GM18519 (cell line): ENCODE measurements around the gene OPN1MW3.
"Not testable (repeated sequence)": the region's sequence is repeated elsewhere in the genome, so short reads cannot be mapped to it uniquely, and the experiment has no call there.

Source experiments
- ATAC-seq: cut with Tn5 transposase; IDR thresholded peaks from one replicate; pipeline ENCODE4 v1.9.1; 2021; ENCODE audit warnings: mild to moderate bottlenecking, moderate library complexity; ENCODE audit not compliant: unreplicated experiment, low FRiP score

The OPN1MW3 gene

DNA sequence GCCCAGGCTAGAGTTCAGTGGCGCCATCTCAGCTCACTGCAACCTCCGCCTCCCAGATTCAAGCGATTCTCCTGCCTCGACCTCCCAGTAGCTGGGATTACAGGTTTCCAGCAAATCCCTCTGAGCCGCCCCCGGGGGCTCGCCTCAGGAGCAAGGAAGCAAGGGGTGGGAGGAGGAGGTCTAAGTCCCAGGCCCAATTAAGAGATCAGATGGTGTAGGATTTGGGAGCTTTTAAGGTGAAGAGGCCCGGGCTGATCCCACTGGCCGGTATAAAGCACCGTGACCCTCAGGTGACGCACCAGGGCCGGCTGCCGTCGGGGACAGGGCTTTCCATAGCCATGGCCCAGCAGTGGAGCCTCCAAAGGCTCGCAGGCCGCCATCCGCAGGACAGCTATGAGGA is at the start of gene OPN1MW3:
Gene OPN1MW3, plus strand, starts transcription at position 301 of the 400 bp plus-strand sequence. Its CDS starts 38 bp downstream, at position 339.
- ATAC-seq = not testable (repeated sequence)

DNA sequence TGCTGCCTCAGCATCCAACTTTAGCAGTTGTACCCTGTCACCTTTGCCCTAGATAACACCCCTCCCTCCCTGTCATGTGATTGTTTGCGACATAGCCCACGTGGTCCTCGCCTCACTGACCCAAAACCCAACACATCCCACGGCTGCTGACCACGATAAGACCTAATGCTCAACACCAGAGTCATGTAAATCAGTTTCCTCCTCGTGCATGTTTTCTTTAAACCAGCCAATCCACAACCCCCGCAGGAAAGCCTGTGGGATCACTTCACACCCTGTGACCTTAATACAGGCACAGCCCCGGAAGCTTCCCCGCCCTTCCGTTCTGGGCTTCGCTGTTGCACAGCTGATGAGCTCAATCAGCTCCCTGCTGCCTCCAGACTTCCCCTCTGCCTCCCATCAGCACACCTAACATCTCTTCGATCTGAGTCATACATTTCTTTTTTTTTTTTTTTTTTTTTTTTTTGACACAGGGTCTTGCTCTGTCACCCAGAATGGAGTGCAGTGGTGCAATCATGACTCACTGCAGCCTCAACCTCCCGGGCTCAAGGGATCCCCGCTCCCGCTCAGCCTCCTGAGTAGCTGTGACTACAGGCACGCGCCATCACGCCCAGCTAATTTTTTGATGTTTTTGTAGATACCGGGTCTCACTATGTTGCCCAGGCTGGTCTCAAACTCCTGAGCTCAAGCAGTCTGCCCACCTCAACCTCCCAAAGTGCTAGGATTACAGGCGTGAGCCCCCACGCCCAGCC is 47.5 kb upstream of the OPN1MW3 start:
- ATAC-seq = not testable (repeated sequence)

DNA sequence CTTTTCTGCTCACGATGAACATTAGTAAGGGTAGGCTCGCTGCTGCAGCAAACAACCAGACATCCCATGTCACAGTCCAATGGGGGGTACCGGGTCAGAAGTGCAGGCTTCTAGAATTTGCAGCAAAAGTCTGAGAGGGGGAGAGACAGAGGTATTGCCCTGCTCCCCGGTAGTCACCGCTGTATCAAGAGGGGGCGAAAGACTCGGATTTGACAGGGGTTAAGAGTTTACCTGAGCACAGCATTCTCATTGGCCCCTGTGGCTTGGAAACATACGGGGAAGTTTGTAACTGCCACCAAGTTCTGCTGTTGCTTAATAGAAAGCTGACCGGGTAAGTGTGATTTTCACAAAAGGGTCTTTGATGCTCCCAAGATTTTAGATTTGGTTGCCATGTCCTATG is 46.3 kb upstream of the OPN1MW3 start:
- not testable (repeated sequence) for ATAC-seq

DNA sequence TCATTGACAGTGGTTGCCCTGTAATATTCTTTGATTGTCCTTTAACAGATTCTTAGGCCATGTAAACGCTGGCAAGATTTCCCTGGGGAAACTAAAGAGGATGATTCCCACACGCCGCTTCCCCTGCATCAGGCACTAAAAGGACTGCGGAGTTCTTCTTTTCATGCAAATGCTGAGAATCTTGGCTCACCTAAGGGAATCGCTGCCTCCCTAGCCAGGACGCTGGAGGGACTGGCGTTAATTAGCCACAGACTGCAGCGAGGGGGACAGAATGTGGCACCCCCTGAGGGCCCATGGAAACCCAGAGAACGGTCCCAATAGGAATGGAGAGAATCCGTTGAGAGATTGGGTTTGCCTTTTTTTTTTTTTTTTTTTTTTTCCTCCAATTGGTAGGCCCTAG is 45.9 kb upstream of the OPN1MW3 start:
- not testable (repeated sequence) for ATAC-seq

DNA sequence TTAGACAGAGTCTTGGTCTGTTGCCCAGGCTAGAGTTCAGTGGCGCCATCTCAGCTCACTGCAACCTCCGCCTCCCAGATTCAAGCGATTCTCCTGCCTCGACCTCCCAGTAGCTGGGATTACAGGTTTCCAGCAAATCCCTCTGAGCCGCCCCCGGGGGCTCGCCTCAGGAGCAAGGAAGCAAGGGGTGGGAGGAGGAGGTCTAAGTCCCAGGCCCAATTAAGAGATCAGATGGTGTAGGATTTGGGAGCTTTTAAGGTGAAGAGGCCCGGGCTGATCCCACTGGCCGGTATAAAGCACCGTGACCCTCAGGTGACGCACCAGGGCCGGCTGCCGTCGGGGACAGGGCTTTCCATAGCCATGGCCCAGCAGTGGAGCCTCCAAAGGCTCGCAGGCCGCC is 37.9 kb upstream of the OPN1MW3 start, which contains the start of gene OPN1MW2:
Gene OPN1MW2, plus strand, starts transcription at position 301 of the 400 bp plus-strand sequence. Its CDS starts 60 bp downstream, at position 361.
- ATAC-seq = not testable (repeated sequence)

DNA sequence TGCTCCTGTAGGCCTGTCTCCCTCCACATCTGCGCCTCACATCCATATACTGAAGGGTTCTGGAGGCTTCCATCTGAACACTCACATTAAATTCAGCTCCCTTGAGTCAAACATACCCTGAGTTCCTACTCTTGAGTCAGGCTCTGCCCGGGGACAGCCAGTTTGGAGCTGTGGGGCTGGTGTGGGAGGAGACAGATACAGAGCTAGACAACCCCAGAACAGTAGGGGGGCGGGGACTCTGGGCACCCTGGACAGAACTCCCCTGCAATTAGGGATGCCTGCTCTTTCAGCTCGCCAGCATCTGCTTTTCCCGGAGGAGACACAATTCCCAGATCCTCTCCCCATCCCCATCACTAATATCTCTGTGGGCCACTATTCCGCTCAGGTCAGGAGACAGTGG is 32.1 kb upstream of the OPN1MW3 start:
- not testable (repeated sequence) for ATAC-seq

DNA sequence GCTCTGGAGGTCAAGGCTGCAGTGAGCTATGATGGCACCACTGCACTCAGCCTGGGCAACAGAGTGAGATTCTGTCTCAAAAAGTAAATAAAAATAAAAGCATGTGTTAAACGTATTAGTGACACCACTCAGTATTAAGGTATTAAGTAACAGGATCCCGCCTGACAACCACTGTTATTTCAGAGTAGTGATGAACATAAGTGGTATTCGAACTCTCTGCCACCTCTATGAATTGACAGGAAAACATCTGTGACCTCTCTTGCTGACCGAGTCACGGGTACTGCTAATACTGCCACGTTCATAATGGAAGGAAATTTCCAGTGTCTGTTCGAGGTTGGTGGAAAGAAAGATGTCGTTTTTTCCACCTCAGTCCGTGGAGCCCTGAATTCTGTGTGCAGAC is 30.7 kb upstream of the OPN1MW3 start:
- ATAC-seq = not testable (repeated sequence)

DNA sequence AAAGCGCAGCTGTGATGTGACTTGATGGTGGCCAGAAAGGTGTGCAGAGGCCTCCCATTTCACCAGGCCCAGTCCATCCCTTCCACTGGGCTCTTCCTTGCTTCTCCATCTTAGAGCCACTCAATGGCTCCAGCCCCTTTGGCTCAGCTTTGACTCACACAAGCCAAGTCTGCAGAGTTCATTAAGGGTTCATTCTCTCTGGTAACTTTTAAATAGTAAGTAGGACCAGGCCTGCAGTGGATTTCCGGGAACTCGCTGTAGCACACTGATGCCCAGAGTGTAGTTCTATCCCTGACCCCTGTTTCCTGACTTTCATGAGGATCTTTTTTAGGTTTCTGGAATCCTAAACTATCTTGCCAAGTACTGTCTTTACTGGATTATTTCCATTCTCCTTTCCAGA is 25.9 kb upstream of the OPN1MW3 start:
- not testable (repeated sequence) for ATAC-seq

DNA sequence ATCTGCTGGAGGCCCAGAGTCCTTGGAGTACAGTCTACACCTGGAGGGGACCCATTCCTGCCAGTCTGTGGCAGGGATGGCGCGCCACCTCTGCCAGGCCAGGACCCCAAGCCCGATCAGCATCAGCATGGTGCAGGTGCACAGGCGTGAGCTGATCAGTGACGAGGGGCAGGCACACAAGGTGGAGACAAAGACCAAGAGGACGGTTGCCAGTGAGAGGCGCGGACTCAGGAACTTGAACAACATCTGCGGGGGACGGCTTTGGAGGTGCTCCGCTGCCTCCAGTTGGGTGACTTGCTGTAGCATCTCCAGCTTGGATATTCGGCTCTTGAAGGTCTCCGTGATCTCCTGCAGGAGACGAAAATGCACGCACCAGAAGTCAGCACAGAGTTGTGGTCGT is 23.8 kb upstream of the OPN1MW3 start:
- ATAC-seq = not testable (repeated sequence)

DNA sequence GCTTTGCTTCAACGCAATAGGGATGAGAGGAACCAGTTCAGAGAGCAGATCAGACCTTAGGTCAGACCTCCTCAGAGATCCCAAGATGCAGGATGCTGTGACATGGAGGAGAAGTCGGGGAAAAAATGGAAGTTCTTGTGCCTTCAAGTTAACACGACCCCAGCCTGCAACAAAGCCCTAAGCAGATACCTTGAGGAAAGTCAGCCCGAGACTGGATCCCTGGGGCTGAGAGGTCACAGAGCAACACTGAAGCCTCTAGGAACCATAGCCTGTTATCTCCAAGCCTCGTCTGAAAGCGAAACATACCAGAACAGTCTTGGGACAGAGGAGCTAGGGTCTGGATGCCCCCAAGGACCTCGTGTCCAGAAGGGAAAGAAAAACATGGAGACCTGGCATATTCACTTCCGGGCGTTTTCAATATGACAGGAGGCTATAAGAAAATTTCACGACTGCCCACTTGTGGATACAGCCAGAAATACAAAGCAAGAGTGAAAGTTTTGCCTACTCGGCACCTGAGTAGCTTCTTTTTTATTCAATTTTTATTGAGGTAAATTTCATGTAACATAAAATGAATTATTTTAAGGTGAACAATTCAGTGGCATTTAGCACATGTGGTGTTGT is 18.3 kb upstream of the OPN1MW3 start:
- not testable (repeated sequence) for ATAC-seq

DNA sequence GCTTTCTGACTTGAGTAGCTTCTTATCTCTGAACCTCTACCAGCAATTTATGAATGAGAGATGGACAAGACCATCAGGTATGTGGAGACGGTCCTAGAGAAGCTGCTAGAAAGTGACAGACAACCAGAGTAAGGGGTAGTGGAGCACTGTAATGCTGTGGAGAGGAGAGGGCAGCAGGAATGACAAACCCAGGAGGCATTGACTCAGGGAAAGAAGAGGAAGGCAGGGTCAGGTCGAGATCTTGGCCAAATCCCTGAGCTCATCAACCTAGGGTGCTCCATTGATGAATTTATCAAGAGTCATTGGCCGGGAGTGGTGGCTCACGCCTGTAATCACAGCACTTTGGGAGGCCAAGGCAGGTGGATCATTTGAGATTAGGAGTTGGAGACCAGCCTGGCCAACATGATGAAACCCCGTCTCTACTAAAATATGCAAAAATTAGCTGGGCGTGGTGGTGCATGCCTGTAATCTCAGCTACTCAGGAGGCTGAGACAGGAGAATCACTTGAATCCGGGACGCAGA is 17.3 kb upstream of the OPN1MW3 start:
- ATAC-seq = not testable (repeated sequence)

DNA sequence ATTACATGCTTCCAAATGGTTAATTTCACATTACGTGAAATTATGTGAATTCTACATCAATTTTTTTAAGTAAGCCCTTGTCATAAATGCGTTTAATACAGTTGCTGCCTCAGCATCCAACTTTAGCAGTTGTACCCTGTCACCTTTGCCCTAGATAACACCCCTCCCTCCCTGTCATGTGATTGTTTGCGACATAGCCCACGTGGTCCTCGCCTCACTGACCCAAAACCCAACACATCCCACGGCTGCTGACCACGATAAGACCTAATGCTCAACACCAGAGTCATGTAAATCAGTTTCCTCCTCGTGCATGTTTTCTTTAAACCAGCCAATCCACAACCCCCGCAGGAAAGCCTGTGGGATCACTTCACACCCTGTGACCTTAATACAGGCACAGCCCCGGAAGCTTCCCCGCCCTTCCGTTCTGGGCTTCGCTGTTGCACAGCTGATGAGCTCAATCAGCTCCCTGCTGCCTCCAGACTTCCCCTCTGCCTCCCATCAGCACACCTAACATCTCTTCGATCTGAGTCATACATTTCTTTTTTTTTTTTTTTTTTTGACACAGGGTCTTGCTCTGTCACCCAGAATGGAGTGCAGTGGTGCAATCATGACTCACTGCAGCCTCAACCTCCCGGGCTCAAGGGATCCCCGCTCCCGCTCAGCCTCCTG is 9.9 kb upstream of the OPN1MW3 start:
- ATAC-seq = not testable (repeated sequence)

DNA sequence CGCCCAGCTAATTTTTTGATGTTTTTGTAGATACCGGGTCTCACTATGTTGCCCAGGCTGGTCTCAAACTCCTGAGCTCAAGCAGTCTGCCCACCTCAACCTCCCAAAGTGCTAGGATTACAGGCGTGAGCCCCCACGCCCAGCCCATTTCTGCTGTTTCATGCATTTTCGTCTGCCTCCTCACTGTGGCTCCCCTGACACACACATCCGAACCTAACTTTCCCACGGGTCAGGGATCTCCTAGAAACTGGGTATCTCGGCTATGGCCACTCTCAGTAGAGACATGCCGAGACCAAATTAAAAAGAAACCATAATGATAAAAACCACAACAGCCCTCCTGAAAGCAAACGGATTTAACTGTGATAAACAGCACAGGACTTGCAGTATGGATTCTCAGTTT is 9.3 kb upstream of the OPN1MW3 start:
- not testable (repeated sequence) for ATAC-seq

DNA sequence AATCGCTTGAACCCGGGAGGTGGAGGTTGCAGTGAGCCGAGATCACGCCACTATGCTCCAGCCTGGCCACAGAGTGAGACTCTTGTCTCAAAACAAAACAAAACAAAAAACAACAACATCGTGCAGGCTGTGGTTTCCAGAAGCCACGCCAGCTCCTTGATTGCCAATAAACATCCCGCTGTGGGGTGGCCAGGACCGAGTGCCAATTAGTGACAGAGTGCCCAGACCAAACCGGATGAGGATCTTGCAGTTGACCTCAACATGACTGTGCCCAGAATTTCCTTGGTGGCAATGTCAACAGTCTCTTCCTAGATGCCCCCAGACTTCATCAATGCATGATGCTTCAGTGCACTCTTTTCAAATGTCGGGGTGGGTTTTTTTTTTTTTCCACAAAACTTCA is 1.3 kb downstream of the OPN1MW3 start:
- not testable (repeated sequence) for ATAC-seq

DNA sequence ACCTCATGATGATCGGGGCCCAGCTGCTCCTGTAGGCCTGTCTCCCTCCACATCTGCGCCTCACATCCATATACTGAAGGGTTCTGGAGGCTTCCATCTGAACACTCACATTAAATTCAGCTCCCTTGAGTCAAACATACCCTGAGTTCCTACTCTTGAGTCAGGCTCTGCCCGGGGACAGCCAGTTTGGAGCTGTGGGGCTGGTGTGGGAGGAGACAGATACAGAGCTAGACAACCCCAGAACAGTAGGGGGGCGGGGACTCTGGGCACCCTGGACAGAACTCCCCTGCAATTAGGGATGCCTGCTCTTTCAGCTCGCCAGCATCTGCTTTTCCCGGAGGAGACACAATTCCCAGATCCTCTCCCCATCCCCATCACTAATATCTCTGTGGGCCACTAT is 5.7 kb downstream of the OPN1MW3 start:
- ATAC-seq = not testable (repeated sequence)

DNA sequence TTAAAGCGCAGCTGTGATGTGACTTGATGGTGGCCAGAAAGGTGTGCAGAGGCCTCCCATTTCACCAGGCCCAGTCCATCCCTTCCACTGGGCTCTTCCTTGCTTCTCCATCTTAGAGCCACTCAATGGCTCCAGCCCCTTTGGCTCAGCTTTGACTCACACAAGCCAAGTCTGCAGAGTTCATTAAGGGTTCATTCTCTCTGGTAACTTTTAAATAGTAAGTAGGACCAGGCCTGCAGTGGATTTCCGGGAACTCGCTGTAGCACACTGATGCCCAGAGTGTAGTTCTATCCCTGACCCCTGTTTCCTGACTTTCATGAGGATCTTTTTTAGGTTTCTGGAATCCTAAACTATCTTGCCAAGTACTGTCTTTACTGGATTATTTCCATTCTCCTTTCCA is 11.9 kb downstream of the OPN1MW3 start:
- ATAC-seq = not testable (repeated sequence)

DNA sequence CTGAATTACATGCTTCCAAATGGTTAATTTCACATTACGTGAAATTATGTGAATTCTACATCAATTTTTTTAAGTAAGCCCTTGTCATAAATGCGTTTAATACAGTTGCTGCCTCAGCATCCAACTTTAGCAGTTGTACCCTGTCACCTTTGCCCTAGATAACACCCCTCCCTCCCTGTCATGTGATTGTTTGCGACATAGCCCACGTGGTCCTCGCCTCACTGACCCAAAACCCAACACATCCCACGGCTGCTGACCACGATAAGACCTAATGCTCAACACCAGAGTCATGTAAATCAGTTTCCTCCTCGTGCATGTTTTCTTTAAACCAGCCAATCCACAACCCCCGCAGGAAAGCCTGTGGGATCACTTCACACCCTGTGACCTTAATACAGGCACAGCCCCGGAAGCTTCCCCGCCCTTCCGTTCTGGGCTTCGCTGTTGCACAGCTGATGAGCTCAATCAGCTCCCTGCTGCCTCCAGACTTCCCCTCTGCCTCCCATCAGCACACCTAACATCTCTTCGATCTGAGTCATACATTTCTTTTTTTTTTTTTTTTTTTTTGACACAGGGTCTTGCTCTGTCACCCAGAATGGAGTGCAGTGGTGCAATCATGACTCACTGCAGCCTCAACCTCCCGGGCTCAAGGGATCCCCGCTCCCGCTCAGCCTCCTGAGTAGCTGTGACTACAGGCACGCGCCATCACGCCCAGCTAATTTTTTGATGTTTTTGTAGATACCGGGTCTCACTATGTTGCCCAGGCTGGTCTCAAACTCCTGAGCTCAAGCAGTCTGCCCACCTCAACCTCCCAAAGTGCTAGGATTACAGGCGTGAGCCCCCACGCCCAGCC is 27.3 kb downstream of the OPN1MW3 start:
- ATAC-seq = not testable (repeated sequence)

DNA sequence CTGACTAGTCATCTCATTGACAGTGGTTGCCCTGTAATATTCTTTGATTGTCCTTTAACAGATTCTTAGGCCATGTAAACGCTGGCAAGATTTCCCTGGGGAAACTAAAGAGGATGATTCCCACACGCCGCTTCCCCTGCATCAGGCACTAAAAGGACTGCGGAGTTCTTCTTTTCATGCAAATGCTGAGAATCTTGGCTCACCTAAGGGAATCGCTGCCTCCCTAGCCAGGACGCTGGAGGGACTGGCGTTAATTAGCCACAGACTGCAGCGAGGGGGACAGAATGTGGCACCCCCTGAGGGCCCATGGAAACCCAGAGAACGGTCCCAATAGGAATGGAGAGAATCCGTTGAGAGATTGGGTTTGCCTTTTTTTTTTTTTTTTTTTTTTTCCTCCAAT is 29.0 kb downstream of the OPN1MW3 start:
- ATAC-seq = not testable (repeated sequence)

DNA sequence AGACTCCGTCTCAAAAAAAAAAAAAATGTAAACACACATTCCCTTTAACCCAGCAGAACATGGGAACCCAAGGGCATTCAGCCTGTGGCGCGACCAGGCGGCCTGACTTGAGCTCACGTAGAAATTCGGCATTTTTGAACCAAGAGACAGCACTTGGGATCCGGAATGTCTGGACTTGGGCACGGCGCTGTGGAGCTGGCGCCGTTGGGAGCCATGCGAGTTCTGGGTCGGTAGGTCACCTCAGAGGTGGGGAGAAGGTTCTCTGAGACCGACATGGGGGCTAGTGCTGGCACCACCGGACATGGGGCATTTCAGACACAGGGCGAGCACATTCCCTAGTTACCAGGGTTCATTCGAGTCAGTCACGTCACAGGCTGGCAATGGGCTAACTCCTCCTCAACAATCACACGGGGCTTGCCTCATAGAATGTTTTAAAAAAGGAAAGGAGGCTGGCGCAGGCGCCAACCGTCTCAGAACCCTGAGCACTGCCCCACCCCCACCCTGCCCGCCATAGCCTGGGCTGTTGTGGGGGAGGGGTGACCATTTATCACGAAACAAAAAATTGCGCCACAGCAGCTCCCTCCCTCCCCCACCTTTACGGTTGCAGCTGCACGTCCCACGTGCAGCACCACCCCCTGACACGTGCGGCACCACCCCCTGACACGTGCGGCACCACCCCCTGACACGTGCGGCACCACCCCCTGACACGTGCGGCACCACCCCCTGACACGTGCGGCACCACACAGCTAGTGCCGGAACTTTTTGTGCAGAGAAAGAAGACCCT is 37.6 kb downstream of the OPN1MW3 start, which contains the start of gene TEX28:
Gene TEX28, minus strand, starts transcription at position 334 of the 784 bp plus-strand sequence. CDS start 3,007 bp downstream, outside the sequence.
- no peak for ATAC-seq
